NCI-H2171 treated with DMSO at 0.1 percent for 48 hours (cell line): ENCODE results near the gene LAYN.

Experiments
- DNase-seq: peaks from one replicate; lab custom pipeline; 2025; lab: John Stamatoyannopoulos, UW

The LAYN gene

GRCh38 chr11:111540114-111540936 lies at the start of gene LAYN:
LAYN (plus strand) TSS chr11:111540720; CDS start chr11:111540844, 124 bp downstream.
- DNase-seq, result peak; percentile 66

- DNase-seq, result no peak
Observed at GRCh38 chr11:111494040-111494439, 46.5 kb upstream of the LAYN start.

- no peak for DNase-seq
Observed at GRCh38 chr11:111499483-111499882, 41.0 kb upstream of the LAYN start.

- DNase-seq, result no peak
Observed at GRCh38 chr11:111500481-111500880, 40.0 kb upstream of the LAYN start.

- DNase-seq, result no peak
Observed at GRCh38 chr11:111502611-111503010, 37.9 kb upstream of the LAYN start.

GRCh38 chr11:111510311-111510710 lies 30.2 kb upstream of the LAYN start:
- no peak for DNase-seq

- no peak for DNase-seq
Observed at GRCh38 chr11:111512296-111513239, 28.0 kb upstream of the LAYN start, which contains the start of gene BTG4. BTG4 (minus strand) TSS chr11:111512386; CDS start chr11:111498776, 13,610 bp downstream.

GRCh38 chr11:111513240-111513605 lies 27.3 kb upstream of the LAYN start:
- DNase-seq, result no peak

- no peak for DNase-seq
Observed at GRCh38 chr11:111514216-111515031, 26.1 kb upstream of the LAYN start, which contains the start of gene HOATZ. HOATZ (plus strand) TSS chr11:111514778; CDS start chr11:111514785, 7 bp downstream.

- no peak for DNase-seq
Observed at GRCh38 chr11:111515591-111515990, 24.9 kb upstream of the LAYN start.

- DNase-seq, result no peak
Observed at GRCh38 chr11:111518668-111519067, 21.9 kb upstream of the LAYN start.

- no peak for DNase-seq
Observed at GRCh38 chr11:111520560-111520959, 20.0 kb upstream of the LAYN start.

GRCh38 chr11:111521135-111521534 lies 19.4 kb upstream of the LAYN start:
- DNase-seq, result no peak

GRCh38 chr11:111522426-111522825 lies 18.1 kb upstream of the LAYN start:
- DNase-seq, result no peak

GRCh38 chr11:111523343-111523742 lies 17.2 kb upstream of the LAYN start:
- DNase-seq, result no peak

GRCh38 chr11:111524056-111524455 lies 16.5 kb upstream of the LAYN start:
- DNase-seq, result no peak

- DNase-seq, result no peak
Observed at GRCh38 chr11:111525456-111525855, 15.1 kb upstream of the LAYN start.

- DNase-seq, result no peak
Observed at GRCh38 chr11:111526501-111526900, 14.0 kb upstream of the LAYN start.

- DNase-seq, result no peak
Observed at GRCh38 chr11:111527279-111527678, 13.2 kb upstream of the LAYN start.

- peak; percentile 24 for DNase-seq
Observed at GRCh38 chr11:111528557-111528956, 12.0 kb upstream of the LAYN start.

GRCh38 chr11:111530091-111530490 lies 10.4 kb upstream of the LAYN start:
- no peak for DNase-seq

GRCh38 chr11:111531136-111531535 lies 9.4 kb upstream of the LAYN start:
- no peak for DNase-seq
